ENCODE measurements around the gene ARFRP1.

The ARFRP1 gene, protein sequence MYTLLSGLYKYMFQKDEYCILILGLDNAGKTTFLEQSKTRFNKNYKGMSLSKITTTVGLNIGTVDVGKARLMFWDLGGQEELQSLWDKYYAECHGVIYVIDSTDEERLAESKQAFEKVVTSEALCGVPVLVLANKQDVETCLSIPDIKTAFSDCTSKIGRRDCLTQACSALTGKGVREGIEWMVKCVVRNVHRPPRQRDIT

DNA sequence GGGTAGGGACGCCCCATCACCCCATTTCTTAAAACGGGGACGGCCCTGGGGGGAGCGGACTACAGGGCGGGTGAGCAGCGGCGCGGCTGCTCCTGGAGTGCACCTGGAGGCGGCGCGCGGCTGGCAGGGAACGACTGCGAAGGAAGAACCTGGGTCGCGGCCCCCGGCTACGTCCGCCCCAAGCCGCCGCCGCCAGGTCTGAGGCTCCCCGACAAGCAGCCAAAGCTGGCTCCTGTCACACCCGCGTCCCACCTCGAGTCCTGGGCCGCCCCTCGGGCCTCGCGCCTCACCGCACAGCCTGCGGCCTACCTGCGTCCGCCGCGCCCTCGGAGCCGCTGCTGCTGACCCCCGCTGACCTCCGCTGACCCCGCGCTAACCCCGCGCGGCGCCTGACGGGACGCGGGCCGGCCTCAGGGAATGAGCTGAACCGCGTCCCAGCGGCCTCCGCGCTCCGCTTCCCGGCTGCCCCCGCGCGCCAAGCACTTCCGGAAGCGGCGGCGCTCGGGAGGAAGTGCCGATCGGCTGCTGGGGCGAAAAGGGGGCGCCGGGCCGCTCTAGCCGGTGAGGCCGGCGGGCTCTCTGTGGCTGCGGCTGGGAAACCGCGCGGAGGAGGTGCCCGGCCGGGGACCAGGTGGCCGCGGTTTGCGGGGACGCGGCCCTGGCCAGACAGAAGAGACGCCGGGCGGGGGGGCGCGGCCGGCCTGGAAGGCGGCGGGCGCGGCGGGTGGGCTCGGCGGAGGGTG is at the start of gene ARFRP1, which contains the start of gene ZGPAT:
Gene ARFRP1, minus strand, starts transcription at position 419 of the 743 bp plus-strand sequence. CDS start 885 bp downstream, outside the sequence.
Gene ZGPAT, plus strand, starts transcription at position 482 of the 743 bp plus-strand sequence. CDS start 542 bp downstream, outside the sequence.
- DNase-seq (ENCODE audit: low read depth, low spot score) = no peak

DNA sequence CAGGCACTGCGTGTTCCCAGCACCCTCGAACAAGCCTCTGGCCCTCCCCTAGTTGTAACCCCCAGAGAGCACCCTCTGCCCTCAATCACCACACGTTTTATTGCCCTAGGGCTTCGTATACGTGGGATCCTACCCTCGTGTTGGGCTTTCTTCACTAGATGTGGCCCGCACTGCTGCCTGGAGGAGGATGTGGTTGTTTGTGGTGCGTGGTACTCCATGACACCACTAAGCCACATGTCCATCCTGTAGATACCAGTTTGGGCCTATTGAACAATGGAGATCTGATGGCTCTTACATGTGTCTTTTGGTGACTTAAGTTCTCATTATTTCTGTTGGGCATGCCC is 48.8 kb upstream of the ARFRP1 start:
- no peak for DNase-seq (ENCODE audit: low read depth, low spot score)

DNA sequence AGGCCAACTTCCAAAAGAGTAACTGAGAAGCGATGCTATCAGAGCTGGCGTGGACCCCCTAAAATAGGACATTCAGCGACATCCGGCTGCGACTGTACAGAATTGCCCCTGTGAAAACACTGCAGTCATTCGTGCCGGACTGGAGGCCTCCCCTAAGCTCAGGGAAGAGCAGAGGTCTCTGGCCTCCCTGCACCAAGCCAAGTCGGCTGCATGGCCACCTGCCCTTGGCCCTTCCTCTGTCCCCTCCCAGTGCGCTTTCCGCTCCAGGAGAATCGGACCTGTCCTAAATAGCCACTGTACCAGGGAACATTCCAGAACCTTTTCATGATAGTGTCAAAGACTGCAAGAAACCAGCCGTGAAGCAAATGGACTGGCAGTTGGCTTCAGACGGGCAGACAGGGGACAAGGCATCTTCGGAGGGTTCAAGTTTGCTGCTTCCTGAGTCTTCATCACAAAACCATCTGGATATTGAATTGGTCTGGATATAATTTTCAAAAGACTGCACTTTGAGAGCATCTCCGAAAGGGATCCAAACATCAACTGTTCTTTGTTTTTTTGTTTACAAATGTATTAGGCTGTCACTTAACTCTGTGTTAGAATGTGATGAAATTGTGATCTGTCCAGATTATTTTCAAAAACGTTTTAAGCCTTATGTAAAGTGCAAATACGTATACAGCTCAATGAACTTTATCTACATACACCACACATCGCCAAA is 48.3 kb upstream of the ARFRP1 start:
- DNase-seq (ENCODE audit: low read depth, low spot score) = no peak

DNA sequence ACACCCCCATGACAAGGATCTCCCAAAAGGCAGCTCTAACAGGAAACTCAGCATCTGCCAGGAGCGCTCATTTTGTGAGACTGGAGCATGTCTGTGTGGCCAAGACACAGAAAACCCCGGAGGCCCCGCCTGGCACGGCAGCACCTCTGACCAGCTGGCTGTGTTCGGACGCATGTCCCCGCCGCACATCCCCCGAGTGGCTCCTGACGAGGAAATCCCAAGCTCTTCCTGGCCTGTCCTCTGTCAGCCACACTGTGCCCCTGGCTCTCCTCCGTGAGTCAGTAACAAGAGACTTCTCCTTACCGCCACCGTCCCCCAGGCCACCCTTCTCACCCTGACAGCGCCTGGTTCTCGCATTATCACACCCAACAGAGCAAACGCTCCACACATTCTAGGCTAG is 46.2 kb upstream of the ARFRP1 start:
- DNase-seq (ENCODE audit: low read depth, low spot score) = no peak

DNA sequence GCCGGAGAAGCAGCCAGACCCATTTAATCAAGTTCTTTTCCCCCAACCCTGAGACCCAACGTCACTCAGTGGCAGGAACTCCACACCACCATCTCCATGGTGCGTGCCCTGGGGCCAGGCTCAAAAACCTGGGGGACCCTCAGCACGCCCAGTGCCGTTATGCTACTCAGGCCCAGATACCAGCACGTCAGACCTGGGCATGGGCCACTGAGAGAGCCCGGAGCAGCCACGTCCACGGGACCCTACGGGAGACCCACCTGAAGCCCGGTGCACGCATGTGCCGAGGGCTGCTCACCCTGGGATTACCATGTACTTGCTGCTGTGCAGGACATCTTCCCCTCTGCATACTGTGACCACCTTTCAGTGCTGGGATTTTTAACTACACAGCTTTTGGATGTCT is 45.6 kb upstream of the ARFRP1 start:
- DNase-seq (ENCODE audit: low read depth, low spot score) = no peak

DNA sequence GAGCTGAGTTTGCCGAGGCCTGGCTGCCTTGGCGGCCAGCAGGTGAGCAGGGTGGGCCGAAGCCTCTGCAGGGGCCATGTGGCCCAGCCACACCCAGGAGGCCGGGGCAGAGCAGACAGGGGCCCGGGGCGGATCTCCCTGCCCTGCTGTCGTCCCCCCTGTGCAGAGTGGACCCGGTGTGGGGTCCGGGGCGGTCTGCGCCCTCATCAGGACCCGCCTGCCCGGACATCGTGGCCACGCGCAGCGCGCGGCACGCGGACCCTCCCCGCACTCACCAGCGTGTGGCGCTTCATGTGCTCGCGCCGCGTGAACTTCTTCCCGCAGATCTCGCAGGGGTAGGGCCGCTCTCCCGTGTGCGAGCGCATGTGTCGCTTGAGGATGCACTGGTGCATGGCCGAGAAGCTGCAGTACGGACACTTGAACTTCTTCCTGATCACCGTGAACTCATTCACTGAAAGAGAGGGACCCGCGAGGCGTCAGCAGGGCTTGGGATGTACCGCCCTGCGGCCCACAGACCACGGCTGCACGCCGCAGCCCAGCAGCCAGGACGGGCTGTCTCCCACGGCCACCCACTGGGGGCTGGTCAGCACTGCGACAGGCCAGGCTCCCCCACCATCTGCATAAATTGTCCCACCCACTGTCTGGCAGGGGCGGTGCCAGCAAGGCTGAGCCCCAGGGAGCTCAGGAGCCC is 44.8 kb upstream of the ARFRP1 start:
- DNase-seq (ENCODE audit: low read depth, low spot score) = no peak

DNA sequence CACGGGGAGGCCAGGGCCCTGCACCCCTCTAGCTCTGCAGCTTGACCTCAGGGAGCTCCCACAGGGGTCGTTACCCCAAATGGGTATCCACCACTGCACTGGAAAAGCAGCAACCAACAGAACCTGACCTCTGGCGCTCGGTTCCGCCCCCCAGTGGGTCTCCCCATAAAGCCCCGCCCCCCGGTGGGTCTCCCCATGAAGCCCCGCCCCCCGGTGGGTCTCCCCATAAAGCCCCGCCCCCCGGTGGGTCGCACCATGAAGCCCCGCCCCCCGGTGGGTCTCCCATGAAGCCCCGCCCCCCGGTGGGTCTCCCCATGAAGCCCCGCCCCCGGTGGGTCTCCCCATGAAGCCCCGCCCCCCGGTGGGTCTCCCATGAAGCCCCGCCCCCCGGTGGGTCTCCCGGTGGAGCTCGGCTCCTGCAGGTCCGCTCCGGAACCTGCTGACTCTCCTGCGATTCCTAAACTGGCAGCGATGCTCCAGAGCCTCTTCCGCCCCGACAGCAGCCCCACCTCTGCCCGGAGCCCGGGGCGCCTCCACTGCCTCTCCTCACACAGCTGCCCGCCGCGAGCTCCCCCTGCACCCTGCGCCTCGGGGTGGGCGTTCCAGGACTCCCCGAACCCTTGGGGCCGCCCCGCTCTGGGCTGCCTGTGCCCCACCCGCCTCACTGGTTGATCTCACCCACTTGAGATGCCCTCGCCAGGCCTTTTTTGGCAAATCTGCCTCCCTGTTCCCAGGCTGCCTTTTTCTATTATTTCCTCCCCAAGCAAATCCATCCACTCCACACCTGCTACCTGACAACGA is 43.9 kb upstream of the ARFRP1 start:
- DNase-seq (ENCODE audit: low read depth, low spot score) = no peak

DNA sequence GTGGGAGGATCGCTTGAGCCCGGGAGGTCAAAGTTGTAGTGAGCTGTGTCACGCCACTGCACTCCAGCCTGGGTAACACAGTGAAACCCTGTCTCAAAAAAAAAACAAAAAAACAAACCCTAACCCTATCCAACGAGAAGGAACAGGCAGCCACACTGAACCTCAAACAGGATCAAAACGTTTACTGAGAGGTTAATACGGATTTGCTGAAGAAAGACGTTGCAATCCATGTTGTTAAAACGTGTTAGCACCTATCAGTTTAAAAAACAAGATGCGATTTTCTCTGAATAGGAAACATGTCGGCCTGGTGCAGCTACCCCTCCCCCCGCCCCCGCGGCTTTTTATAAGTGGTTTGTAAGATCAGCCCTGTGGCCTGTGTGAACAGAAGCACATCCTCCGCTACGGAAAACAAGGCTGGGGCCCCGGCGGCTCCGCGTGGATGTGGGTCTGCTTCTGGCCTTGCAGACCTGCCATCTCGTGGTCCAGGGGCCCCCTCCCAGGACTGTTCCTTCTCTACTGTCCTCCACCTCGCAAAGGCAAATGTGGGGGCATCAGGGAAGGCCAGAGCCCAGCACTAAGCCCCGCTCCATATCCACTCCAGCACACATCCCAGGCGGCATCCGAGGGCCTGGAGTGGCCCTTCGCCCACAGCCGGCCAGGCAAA is 43.2 kb upstream of the ARFRP1 start:
- DNase-seq (ENCODE audit: low read depth, low spot score) = no peak

DNA sequence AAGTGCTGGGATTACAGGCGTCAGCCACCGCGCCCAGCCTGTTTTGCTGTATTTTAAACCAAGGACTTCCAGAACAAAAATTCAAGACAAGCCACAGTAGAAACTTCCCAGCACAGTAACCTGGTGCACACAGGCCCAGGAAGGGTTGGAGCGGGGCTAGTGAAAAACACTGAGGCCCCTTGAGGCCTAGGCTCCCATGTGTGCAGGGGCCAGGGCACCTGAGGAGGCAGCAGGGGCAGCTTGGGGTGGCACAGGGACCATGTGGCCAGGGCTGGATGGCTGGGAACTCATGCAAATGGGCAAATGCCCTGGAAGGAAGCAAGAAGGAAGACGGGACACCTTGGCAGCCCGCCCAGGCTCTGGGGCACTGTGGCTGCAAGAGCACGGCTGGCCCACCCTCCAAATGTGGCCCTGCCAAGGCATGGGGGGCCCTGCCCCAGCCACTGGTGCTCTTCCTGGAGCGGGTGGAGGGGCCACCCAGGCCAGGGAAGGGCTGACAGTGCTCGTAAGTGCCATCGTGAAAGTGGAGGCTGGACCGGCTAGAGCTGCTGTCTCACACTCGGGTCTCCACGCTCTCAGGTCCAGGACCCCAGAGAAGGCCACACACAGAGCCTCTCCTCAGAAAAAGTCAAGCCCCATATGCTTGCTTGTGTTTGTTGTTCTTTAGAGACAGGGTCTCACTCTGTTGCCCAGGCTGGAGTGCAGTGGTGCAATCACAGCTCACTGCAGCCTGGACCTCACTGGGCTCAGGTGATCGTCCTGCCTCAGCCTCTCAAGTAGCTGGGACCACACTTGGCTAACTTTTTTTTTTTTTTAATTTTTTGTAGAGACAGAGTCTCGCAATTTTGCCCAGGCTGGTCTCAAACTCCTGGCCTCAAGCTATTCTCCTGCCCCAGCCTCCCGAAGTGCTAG is 42.1 kb upstream of the ARFRP1 start:
- DNase-seq (ENCODE audit: low read depth, low spot score) = no peak

DNA sequence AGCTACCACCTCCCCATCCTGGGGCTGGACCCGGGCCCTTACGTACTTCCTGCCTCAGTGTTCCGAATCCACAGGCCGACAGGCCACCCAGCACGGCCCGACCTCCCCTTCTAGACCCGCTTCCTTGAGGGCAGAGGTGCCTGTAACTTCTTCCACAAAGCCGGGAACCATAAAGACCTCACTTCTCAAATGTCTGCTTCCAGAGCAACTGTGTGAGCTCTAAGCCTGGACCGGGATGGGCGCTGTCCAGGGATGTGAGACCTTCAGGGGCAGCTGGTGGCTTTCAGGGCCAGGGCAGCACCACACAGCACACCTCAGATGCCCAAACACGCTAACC is 41.1 kb upstream of the ARFRP1 start:
- no peak for DNase-seq (ENCODE audit: low read depth, low spot score)

DNA sequence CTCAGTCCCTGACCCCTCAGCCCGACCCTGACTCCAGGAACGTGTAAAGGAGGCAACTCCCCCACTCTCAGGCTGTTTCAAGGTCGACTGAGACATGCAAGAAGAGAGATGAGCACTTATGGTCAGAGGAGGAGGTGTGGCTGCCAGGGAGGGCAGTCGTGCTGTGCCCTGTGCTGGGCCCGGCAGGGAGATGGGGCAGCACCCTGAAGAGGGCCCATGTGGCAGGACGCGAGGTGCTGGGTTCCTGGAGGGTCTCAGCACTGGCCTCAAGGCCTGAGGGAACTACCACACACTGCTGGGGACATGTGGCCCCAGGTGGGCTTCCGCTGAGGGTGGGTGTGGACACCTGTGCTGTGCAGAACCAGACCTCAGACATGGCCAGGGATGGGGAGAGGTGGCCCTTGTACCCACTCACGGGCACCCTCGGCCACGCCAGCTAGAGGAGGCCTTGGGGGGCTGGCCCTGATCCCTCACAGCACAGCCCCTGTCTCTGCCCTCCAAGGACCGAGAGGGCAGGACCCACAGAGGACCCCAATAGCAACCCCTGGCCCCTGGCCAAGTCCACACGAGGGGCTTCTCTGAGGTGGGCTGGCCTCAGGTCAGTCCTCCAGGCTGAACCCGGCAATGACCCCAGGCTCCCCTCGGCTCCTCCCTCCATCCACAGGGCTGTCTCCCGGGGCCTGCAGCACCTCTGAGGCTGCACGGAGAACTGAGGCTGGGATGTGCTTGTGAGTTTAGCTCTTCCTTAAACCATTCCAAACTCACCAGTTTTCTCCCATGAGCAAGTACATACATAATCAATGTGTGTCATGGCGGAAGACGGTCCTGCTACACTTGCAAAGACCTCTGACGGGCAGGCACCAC is 40.5 kb upstream of the ARFRP1 start:
- DNase-seq (ENCODE audit: low read depth, low spot score) = no peak

DNA sequence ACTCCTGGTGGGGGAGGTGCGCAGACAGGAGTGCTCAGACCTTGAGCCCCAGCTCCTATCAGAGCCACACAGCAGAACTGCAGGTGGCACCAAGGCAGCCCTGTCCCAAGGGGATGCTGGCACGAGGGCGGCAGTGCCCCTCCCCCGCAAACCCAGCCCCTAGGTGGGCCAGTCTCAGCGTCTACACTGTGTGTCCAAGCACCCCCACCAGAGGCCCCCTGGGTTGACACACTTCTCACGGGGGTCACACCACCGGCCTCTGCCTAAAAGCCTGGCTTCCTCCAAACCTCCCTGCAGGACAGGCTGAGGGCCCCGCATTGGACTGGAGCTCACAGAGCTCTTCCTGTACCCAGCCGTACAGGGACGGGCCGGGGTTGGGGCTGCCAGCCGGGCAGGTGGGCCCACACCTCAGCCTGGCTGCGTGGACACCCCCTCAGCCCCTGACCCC is 39.9 kb upstream of the ARFRP1 start:
- DNase-seq (ENCODE audit: low read depth, low spot score) = no peak

DNA sequence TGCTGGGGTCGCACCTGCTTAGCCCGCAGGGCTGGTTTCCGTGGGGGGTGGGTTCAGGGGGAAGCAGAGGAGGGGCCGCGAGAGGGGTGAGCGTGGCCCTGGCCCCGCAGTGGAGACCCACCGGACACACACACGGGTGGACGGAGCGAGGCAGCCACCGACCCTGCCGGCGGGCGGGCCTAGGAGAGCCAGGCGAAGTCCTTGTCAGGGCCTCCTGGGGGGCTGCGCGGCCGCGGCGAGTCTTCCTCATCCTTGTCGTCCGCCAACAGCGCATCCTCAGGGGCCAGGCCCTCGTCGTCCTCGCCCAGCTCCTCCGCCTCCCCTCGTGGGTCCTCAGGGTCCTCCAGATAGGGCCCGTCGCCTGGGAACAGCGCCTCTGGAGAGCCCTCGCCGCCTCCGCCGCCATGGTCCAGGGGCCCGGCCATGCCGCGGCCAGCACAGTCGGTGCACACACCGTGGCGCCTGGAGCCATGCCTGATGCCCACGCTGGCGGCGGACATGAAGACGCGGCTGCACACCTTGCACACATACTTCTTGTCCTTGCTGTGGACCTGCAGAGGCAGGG is 39.1 kb upstream of the ARFRP1 start:
- no peak for DNase-seq (ENCODE audit: low read depth, low spot score)

DNA sequence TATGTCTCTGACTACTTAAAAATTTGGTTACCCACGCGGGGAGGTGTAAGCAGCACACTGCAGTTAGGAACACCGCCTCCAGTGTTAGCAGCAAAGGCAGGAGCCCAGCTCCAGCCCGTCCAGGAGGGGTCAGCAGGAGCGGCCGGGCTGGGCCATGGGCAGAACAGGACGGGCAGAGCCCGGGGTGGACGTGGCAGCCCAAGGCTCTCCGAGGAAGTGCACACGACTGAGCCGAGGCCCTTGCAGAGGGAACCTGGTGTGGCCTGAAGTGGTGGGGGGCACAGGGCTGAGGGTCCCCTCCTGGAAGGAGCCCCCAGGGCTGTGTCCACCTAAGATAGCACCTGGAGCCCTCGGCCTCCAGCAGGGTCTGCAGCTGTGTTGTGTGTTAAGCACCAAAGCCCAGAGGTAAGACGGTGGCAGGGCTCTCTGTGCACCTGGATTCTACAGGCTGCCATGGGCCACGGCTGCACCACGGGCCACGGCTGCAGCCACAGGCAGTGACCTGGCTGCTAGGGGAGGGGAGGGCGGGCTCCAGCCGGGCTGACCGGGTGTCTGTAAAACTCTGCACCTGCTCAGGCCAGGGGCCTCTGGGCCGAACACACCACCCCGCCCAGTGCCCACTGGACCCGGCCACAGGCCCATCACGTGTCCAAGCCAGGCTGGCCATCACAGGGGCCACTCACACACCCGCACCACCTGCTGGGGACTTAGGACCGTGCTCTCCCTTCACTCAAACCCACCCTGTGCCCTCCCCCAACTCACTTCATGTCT is 38.4 kb upstream of the ARFRP1 start:
- DNase-seq (ENCODE audit: low read depth, low spot score) = no peak

DNA sequence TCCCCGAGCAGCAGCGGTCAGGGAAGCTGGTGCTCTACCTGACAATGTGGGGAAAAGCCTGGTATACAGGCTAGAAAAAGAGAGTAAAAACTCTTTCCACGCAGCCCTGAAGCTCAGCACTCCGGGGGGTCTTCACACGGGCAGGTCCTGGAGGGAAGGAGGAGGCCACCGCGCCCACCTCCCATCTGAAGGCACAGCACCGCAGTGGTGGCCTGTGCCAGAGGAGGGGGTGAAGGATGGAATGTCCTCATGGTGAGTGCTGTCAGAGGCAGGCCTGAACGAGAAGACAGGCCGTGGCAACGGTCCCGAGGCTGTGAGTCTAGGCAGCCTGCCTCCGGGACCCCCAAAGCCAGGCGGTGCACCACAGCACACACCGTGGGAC is 37.6 kb upstream of the ARFRP1 start:
- no peak for DNase-seq (ENCODE audit: low read depth, low spot score)

DNA sequence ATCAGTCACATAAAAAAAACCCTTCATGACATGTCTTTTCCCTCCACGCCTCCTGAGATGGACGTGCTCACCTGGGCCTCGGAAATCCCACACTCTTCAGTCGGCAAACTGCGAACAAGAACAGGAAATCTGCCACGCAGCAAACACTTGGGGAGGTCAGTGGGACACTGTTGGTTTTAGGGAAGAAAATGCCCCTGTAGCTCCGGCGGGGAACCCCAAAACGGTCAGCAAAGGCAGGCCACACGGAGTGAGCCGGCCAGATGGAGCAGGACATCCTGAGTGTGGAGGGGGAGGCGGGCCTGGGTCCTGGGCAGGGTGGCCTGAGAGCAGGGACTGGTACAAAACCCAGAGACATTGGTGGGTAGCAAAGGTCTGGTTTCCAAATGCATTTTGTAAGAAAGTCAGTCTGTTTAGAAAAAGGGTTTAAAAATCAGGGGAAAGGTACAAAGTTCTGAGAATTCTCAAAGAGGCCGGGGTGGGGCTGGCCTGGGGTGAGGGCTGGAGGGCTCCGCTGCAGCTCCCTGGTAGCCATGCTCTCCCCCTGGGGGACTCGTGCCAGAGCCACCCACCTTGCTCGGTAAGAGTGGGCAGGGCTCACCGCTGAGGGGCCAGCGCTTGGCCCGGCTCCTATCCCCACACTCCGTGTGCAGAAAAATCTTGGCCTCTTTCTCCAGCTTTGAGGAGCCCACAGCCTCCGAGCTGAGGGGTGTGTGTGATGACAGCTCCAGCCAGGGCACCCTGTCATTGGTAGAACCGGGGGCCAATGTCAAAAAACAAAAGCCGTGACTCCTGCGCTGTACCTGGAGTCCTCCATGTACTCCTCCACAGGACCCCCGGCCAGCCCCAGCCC is 37.0 kb upstream of the ARFRP1 start:
- no peak for DNase-seq (ENCODE audit: low read depth, low spot score)

DNA sequence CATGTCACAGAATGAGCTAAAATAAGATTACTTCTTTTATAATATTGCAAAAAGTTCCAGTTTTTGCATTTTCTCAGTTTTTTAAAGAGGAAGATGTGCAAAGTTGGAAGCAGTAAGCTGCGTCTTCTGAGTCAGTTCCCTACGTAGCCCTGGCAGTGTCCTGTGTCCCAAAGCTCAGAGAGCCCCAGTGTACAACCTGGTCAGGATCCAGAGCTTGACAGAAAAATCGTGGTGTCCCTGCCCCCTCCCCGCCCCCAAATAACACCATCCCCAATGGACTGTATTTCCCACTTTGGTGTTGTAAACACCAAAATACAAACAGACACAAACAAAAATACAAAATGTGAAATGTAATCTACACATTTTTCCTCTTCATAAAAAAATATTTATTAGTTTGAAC is 36.4 kb upstream of the ARFRP1 start:
- DNase-seq (ENCODE audit: low read depth, low spot score) = no peak

Measured in smooth muscle cell of the brain vasculature (primary cell).